HepG2 (cell line): ENCODE measurements around the gene SCYL1. TPM values are rescaled to one million over a fixed set of nuclear protein-coding genes. Genes with fewer than 3 reads are reported as not detected.

Source experiments
- ATAC-seq: fragments of 200-7000 bp; cut with Tn5 transposase; 3 replicates; pipeline ENCODE4 v1.9.1; 2020; ENCODE audit warnings: mild to moderate bottlenecking, moderate library complexity
- Bru-seq: library from RNA; stranded (reverse); fragments of 400-500 nt; gene quantifications from one replicate; lab custom pipeline; 2021; lab: Mats Ljungman, UMichigan
- BruChase-seq, 2 experiments: library from RNA; stranded (reverse); fragments of 400-500 nt; gene quantifications; one replicate each; lab custom pipeline; 2021; lab: Mats Ljungman, UMichigan
- BruUV-seq: library from RNA; stranded (reverse); fragments of 400-500 nt; replicated peaks from 2 replicates; lab custom pipeline; 2021; lab: Mats Ljungman, UMichigan
- CTCF ChIA-PET: fragments of 300-600 bp; formaldehyde crosslinking; extraction: SDS; loops from one replicate; lab custom pipeline; 2021; ENCODE audit warnings: low total read pairs, inconsistent platforms, low intra/inter-chr PET ratio; lab: Yijun Ruan, JAX
- POLR2A ChIA-PET: fragments of 350-600 bp; sonication (Branson Sonifier 250); formaldehyde crosslinking; loops from one replicate; lab custom pipeline; 2020; ENCODE audit warnings: antibody characterized with exemption, inconsistent platforms; lab: Yijun Ruan, JAX
- DNase-seq: peaks from one replicate; pipeline ENCODE4 v3.0.0-alpha.2; 2015; ENCODE audit warnings: low spot score
- FAIRE-seq: peaks from 3 replicates; lab custom pipeline; 2011; peaks lifted over from hg19 to GRCh38; lab: Jason Lieb, UNC
- H2AFZ ChIP-seq: one replicate; pipeline ENCODE4 v1.6.1; 2011; ENCODE audit warnings: low read length, inconsistent platforms
- H3K27ac ChIP-seq: fragments of 300-600 bp; 3 replicates; pipeline ENCODE4 v1.8.0; 2011; ENCODE audit warnings: mixed run types, mild to moderate bottlenecking, mixed read lengths, low read length, inconsistent platforms; ENCODE audit not compliant: insufficient read depth; ENCODE audit errors: extremely low read length
- H3K27me3 ChIP-seq, 2 experiments: fragments of 200-600 bp in 1 of 2; 2 replicates in 1 of 2; 3 replicates in 1 of 2; pipeline versions ENCODE4 v1.6.0 to v1.8.0; 2011; ENCODE audit warnings: low read length in 2 of 2, mild to moderate bottlenecking in 2 of 2, moderate library complexity in 2 of 2, inconsistent platforms in 1 of 2; ENCODE audit not compliant: insufficient read depth in 2 of 2, control insufficient read depth in 1 of 2
- H3K36me3 ChIP-seq, 2 experiments: fragments of 200-600 bp in 1 of 2; replicated peaks in 1 of 2; 2 replicates in 1 of 2; 3 replicates in 1 of 2; pipeline versions ENCODE4 v1.5.1 to v1.8.0; 2011; ENCODE audit warnings: low read length in 2 of 2, inconsistent platforms in 1 of 2; ENCODE audit not compliant: insufficient read depth in 2 of 2, control insufficient read depth in 1 of 2
- H3K4me1 ChIP-seq: 2 replicates; pipeline ENCODE4 v1.5.1; 2012; ENCODE audit warnings: low read length, inconsistent platforms; ENCODE audit not compliant: insufficient read depth
- H3K4me2 ChIP-seq: 2 replicates; pipeline ENCODE4 v1.6.0; 2011; ENCODE audit warnings: low read depth, low read length, inconsistent platforms
- H3K4me3 ChIP-seq, 3 experiments: fragments of 200-600 bp in 1 of 3; sonication (generic), shearing (Covaris generic) in 1 of 3; replicated peaks in 1 of 3; 2 replicates each; pipeline ENCODE4 v1.5.1; 2011 to 2016; ENCODE audit warnings: low read length in 3 of 3, inconsistent platforms in 2 of 3, low read depth in 2 of 3, mild to moderate bottlenecking in 2 of 3, control low read depth in 1 of 3, mixed read lengths in 1 of 3; ENCODE audit not compliant: insufficient read depth in 1 of 3
- H3K79me2 ChIP-seq: one replicate; pipeline ENCODE4 v1.6.1; 2011; ENCODE audit warnings: low read length, inconsistent platforms; ENCODE audit not compliant: insufficient read depth
- H3K9ac ChIP-seq: 2 replicates; pipeline ENCODE4 v1.6.0; 2011; ENCODE audit warnings: mild to moderate bottlenecking, low read depth, low read length, inconsistent platforms; ENCODE audit not compliant: insufficient read depth
- H3K9me3 ChIP-seq: 2 replicates; pipeline ENCODE4 v1.5.1; 2012; ENCODE audit warnings: mild to moderate bottlenecking, low read length
- H4K20me1 ChIP-seq: 2 replicates; pipeline ENCODE4 v1.6.0; 2011; ENCODE audit warnings: inconsistent platforms, mild to moderate bottlenecking, low read length, moderate library complexity; ENCODE audit not compliant: insufficient read depth
- NFIC ChIP-seq: IDR thresholded peaks from 2 replicates; pipeline ENCODE4 v1.6.1; 2012; ENCODE audit warnings: mild to moderate bottlenecking, low read length, inconsistent platforms
- SALL2 ChIP-seq: sonication (generic); formaldehyde crosslinking; IDR thresholded peaks from 2 replicates; pipeline ENCODE4 v1.8.1; 2023; ENCODE audit warnings: mild to moderate bottlenecking, missing genetic modification reagents, inconsistent platforms
- ZBTB34 ChIP-seq: sonication (generic); formaldehyde crosslinking; IDR thresholded peaks from 2 replicates; pipeline ENCODE4 v1.8.0; 2022; ENCODE audit warnings: mild to moderate bottlenecking, missing genetic modification reagents
- ZBTB44 ChIP-seq: sonication (generic); formaldehyde crosslinking; IDR thresholded peaks from 2 replicates; pipeline ENCODE4 v1.4.0; 2020; ENCODE audit warnings: missing genetic modification reagents
- ZNF567 ChIP-seq: sonication (generic); formaldehyde crosslinking; IDR thresholded peaks from 2 replicates; pipeline ENCODE4 v1.8.1; 2023; ENCODE audit warnings: mild to moderate bottlenecking, missing genetic modification reagents, borderline replicate concordance
- ZNF839 ChIP-seq: sonication (generic); formaldehyde crosslinking; IDR thresholded peaks from 2 replicates; pipeline ENCODE4 v1.4.0; 2020; ENCODE audit warnings: missing genetic modification reagents, mild to moderate bottlenecking, borderline replicate concordance
- WGBS: methylation state at CpG from one replicate; pipeline ENCODE4 v1.1.6; 2017; ENCODE audit warnings: low lambda C conversion rate; 5-methylcytosine and 5-hydroxymethylcytosine counted together
- in situ Hi-C: cut with HindIII; loops from 2 replicates; pipeline ENCODE4 v1.10.0; 2017; ENCODE audit warnings: low pct_unique_long_range_greater_than_20kb; ENCODE audit not compliant: extremely low pct_ligation_motif_present
- intact Hi-C: fragments of 100-400 bp; cut with micrococcal nuclease; formaldehyde crosslinking; loops from one replicate; pipeline ENCODE4 v1.10.0; 2022; ENCODE audit not compliant: unreplicated experiment
- long read RNA-seq, 2 experiments: library from RNA in 1 of 2; library from polyadenylated mRNA in 1 of 2; stranded (forward) in 1 of 2; unstranded in 1 of 2; transcript quantifications; one replicate each; pipeline ENCODE4 v2.0.0, GENCODE V29; 2019 to 2022
- polyA minus RNA-seq, 3 experiments: library from RNA; depleted of rRNA, polyadenylated mRNA; stranded (reverse); fragments of >200 nt; gene quantifications; 2 replicates each; pipeline ENCODE4 v1.2.3, GENCODE V29; 2011; ENCODE audit warnings: low replicate concordance in 1 of 3
- polyA plus RNA-seq, 8 experiments: library from polyadenylated mRNA; depleted of rRNA in 3 of 8; stranded (reverse) in 7 of 8; unstranded in 1 of 8; fragments of >200 nt; fragmentation: Illumina TruSeq in 4 of 8; extraction: Trizol in 4 of 8; gene quantifications; 2 replicates each; pipeline versions ENCODE4 v1.2.1 to v1.2.3, GENCODE V29; 2011 to 2016; ENCODE audit warnings: low read depth in 4 of 8, missing spikeins in 1 of 8, mixed read lengths in 1 of 8; ENCODE audit not compliant: insufficient read depth in 1 of 8
- total RNA-seq, 5 experiments: library from RNA; depleted of rRNA; stranded (reverse); fragments of >200 nt; fragmentation: Illumina TruSeq; extraction: Trizol; gene quantifications; 2 replicates each; pipeline ENCODE4 v1.2.3, GENCODE V29; 2016; ENCODE audit warnings: low read depth in 1 of 5
- TF ChIP-seq, protein P1 (sequence below): sonication (generic); formaldehyde crosslinking; IDR thresholded peaks from 2 replicates; pipeline ENCODE4 v1.5.0; 2020; ENCODE audit warnings: mild to moderate bottlenecking, missing genetic modification reagents, borderline replicate concordance

SCYL1 gene
- total RNA-seq (2016; rRNA removed; fragmentation: Illumina TruSeq; extraction: Trizol): 61.7 and 65.9 TPM in 2 replicates
- 25.8 and 30.8 TPM in 2 replicates for total RNA-seq (2016; cell fraction: cytosol; rRNA removed; fragmentation: Illumina TruSeq; extraction: Trizol; ENCODE audit: low read depth)
- 61.5 and 71.8 TPM in 2 replicates for total RNA-seq (2016; cell fraction: insoluble cytoplasmic fraction; rRNA removed; fragmentation: Illumina TruSeq; extraction: Trizol)
- 42.4 and 48.2 TPM in 2 replicates for total RNA-seq (2016; cell fraction: membrane; rRNA removed; fragmentation: Illumina TruSeq; extraction: Trizol)
- total RNA-seq (2016; cell fraction: nucleus; rRNA removed; fragmentation: Illumina TruSeq; extraction: Trizol): 43.2 and 44.5 TPM in 2 replicates
- polyA plus RNA-seq (2011; rRNA removed): 103 and 122 TPM in 2 replicates
- 86.0 and 134 TPM in 2 replicates for polyA plus RNA-seq (2011; cell fraction: cytosol; rRNA removed)
- polyA plus RNA-seq (2011; cell fraction: nucleus; rRNA removed): 217 and 274 TPM in 2 replicates
- 38.8 and 49.2 TPM in 2 replicates for polyA plus RNA-seq (2012)
- 18.7 and 21.2 TPM in 2 replicates for polyA plus RNA-seq (2016; cell fraction: cytosol; fragmentation: Illumina TruSeq; extraction: Trizol; ENCODE audit: low read depth)
- polyA plus RNA-seq (2016; cell fraction: insoluble cytoplasmic fraction; fragmentation: Illumina TruSeq; extraction: Trizol; ENCODE audit: low read depth): 66.5 and 66.9 TPM in 2 replicates
- 31.2 and 33.8 TPM in 2 replicates for polyA plus RNA-seq (2016; cell fraction: membrane; fragmentation: Illumina TruSeq; extraction: Trizol; ENCODE audit: low read depth)
- 90.8 and 91.5 TPM in 2 replicates for polyA plus RNA-seq (2016; cell fraction: nucleus; fragmentation: Illumina TruSeq; extraction: Trizol; ENCODE audit: insufficient read depth, low read depth)
- polyA minus RNA-seq (2011; rRNA and poly(A)+ RNA removed; ENCODE audit: low replicate concordance): 110 and 139 TPM in 2 replicates
- polyA minus RNA-seq (2011; cell fraction: cytosol; rRNA and poly(A)+ RNA removed): 43.9 and 59.3 TPM in 2 replicates
- polyA minus RNA-seq (2011; cell fraction: nucleus; rRNA and poly(A)+ RNA removed): 34.2 and 36.4 TPM in 2 replicates
- Bru-seq, nascent RNA: percentile 74 among the genes with signal in this experiment
- percentile 88 among the genes with signal in this experiment for BruChase-seq, experiment 1, labeled RNA remaining after a 6-hour chase
- BruChase-seq, experiment 2, labeled RNA remaining after a 2-hour chase: percentile 83 among the genes with signal in this experiment
- long read RNA-seq, experiment 1, transcript SCYL1-201 (18 exons, 2,642 nt): major isoform, 20 of 71 reads
- long read RNA-seq, experiment 1, transcript SCYL1-203 (18 exons, 2,583 nt): minor isoform, 10 of 71 reads
- long read RNA-seq, experiment 1, partial matches to known transcripts: 23 of 71 reads
- long read RNA-seq, experiment 1, other reads (novel, unspliced or antisense): 17 of 71 reads
- long read RNA-seq, experiment 2, transcript SCYL1-208 (17 exons, 2,586 nt): minor isoform, 5 of 138 reads
- long read RNA-seq, experiment 2, transcript SCYL1-201 (18 exons, 2,642 nt): major isoform, 29 of 138 reads
- long read RNA-seq, experiment 2, transcript SCYL1-203 (18 exons, 2,583 nt): minor isoform, 10 of 138 reads
- long read RNA-seq, experiment 2, partial matches to known transcripts: 38 of 138 reads
- long read RNA-seq, experiment 2, other reads (novel, unspliced or antisense): 52 of 138 reads

DNA sequence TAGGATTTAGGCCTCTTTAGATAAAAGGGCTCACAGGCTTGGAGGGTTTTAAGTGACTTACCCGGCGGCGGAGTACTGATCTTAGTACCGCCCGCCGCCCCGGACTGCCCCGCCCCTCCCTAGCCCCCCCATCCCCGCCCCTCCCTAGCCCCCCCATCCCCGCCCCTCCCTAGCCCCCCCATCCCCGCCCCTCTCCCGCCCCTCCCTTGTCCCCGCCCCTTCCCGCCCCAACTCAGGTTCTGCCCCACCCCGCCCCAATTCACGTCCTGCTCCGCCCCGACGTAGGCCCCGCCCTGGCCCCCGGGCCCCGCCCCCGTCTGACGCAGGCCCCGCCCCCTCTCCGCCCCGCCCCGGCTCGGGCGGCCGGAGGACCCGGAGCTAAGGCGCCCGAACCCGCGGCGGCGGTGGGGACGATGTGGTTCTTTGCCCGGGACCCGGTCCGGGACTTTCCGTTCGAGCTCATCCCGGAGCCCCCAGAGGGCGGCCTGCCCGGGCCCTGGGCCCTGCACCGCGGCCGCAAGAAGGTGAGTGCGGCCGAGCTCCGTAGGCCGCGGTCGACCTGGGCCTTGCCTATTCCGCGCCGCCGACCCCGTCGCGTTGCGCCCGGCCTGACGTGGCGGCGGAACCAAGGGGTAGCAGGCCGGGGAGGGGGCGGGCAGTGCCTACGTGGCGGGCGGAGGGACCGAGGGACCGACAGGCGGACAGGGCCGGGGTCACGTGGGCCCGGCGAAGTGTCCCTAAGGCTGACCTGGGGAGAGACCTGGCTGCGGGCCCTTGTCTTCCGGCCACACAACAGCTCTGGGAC is at the start of gene SCYL1:
SCYL1 (plus strand) TSS at position 343 of the 805 bp plus-strand sequence; CDS start at position 414, 71 bp downstream.
- Histone ChIP-seq H3K27me3 (no peaks in the 10 kb centered on the region; a peak in 1 of 5 replicates), H3K36me3 (peaks cover 0 to 1% of the 10 kb centered on the region in 2 experiments; a peak in 3 of 5 replicates), H2AFZ (no peak within 1 kb of the TSS), H3K27ac (peak within 1 kb of the TSS; percentile 86), H3K9ac (peak within 1 kb of the TSS; percentile 94), H3K4me2 (peak within 1 kb of the TSS; percentile 96), H3K4me1 (peaks cover 72% of the 10 kb centered on the region), H4K20me1 (0 out of 2 replicates have a peak, but pooled peaks cover 3% of the 10 kb centered on the region), H3K79me2 (peaks cover 17% of the 10 kb centered on the region), H3K9me3 (no peaks in the 10 kb centered on the region), H3K4me3 (peak within 1 kb of the TSS; percentile 93 to 97 (median 96))
- DNase-seq: no peak
- ATAC-seq: peak; percentile 25
- intact Hi-C loops: no loop called here
- 3% methylated on average over 30 of the region's 82 CpGs for WGBS
- in situ Hi-C loops: no loop called here
- no TSS peak for BruUV-seq
- ChIA-PET POLR2A (interaction anchor here (0.6 to 4.4 kb wide), 22 partner anchors 11 to 344 kb away, joined by 3 to 35 read pairs (median 5); partner anchors contain the start of genes CAPN1, MALAT1, NEAT1 and PCNX3), CTCF (no interaction called here)
- FAIRE-seq: no peak
- TF ChIP-seq, protein P1, sequence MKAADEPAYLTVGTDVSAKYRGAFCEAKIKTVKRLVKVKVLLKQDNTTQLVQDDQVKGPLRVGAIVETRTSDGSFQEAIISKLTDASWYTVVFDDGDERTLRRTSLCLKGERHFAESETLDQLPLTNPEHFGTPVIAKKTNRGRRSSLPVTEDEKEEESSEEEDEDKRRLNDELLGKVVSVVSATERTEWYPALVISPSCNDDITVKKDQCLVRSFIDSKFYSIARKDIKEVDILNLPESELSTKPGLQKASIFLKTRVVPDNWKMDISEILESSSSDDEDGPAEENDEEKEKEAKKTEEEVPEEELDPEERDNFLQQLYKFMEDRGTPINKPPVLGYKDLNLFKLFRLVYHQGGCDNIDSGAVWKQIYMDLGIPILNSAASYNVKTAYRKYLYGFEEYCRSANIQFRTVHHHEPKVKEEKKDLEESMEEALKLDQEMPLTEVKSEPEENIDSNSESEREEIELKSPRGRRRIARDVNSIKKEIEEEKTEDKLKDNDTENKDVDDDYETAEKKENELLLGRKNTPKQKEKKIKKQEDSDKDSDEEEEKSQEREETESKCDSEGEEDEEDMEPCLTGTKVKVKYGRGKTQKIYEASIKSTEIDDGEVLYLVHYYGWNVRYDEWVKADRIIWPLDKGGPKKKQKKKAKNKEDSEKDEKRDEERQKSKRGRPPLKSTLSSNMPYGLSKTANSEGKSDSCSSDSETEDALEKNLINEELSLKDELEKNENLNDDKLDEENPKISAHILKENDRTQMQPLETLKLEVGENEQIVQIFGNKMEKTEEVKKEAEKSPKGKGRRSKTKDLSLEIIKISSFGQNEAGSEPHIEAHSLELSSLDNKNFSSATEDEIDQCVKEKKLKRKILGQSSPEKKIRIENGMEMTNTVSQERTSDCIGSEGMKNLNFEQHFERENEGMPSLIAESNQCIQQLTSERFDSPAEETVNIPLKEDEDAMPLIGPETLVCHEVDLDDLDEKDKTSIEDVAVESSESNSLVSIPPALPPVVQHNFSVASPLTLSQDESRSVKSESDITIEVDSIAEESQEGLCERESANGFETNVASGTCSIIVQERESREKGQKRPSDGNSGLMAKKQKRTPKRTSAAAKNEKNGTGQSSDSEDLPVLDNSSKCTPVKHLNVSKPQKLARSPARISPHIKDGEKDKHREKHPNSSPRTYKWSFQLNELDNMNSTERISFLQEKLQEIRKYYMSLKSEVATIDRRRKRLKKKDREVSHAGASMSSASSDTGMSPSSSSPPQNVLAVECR (CRISPR knock-in tag): peak; percentile 80
- no peak for TF ChIP-seq ZNF567 (CRISPR knock-in tag)
- TF ChIP-seq NFIC: no peak
- TF ChIP-seq ZNF839 (CRISPR knock-in tag): no peak
- no peak for TF ChIP-seq ZBTB44 (CRISPR knock-in tag)
- 0 out of 2 replicates have a peak, but pooled peaks have one; percentile 46 for TF ChIP-seq ZBTB34 (CRISPR knock-in tag)
- TF ChIP-seq SALL2 (CRISPR knock-in tag): no peak
